WTC11 (cell line): ENCODE results near the gene SAMSN1.

Experiments
- ATF1 ChIP-seq: sonication (generic); formaldehyde crosslinking; IDR thresholded peaks from 2 replicates; pipeline ENCODE4 v1.8.1; 2023; ENCODE audit warnings: mild to moderate bottlenecking, moderate library complexity, missing genetic modification reagents
- CREB1 ChIP-seq: sonication (generic); formaldehyde crosslinking; IDR thresholded peaks from 2 replicates; pipeline ENCODE4 v1.8.0; 2023; ENCODE audit warnings: mild to moderate bottlenecking, missing genetic modification reagents
- SP1 ChIP-seq: sonication (generic); formaldehyde crosslinking; conservative IDR thresholded peaks from 2 replicates; pipeline ENCODE4 v1.8.1; 2022; ENCODE audit warnings: missing genetic modification reagents
- ZBTB21 ChIP-seq: sonication (generic); formaldehyde crosslinking; IDR thresholded peaks from 2 replicates; pipeline ENCODE4 v1.8.1; 2023; ENCODE audit warnings: mild to moderate bottlenecking, missing genetic modification reagents, borderline replicate concordance
- ZNF317 ChIP-seq: sonication (generic); formaldehyde crosslinking; IDR thresholded peaks from 2 replicates; pipeline ENCODE4 v1.8.1; 2023; ENCODE audit warnings: low read depth, mild to moderate bottlenecking, moderate library complexity, missing genetic modification reagents, borderline replicate concordance
- TF ChIP-seq, protein P1 (sequence below): fragments of 200-600 bp; IDR thresholded peaks from 2 replicates; pipeline ENCODE4 v1.8.0; 2022; ENCODE audit warnings: antibody characterized with exemption
- TF ChIP-seq, protein P2 (sequence below): sonication (generic); formaldehyde crosslinking; IDR thresholded peaks from 2 replicates; pipeline ENCODE4 v1.8.0; 2023; ENCODE audit warnings: missing genetic modification reagents, mild to moderate bottlenecking, borderline replicate concordance
- TF ChIP-seq, protein P3 (sequence below): sonication (generic); formaldehyde crosslinking; IDR thresholded peaks from 2 replicates; pipeline ENCODE4 v1.8.1; 2023; ENCODE audit warnings: mild to moderate bottlenecking, missing genetic modification reagents
- TF ChIP-seq, protein P4 (sequence below): sonication (generic); formaldehyde crosslinking; conservative IDR thresholded peaks from 2 replicates; pipeline ENCODE4 v1.8.1; 2023; ENCODE audit warnings: mild to moderate bottlenecking, low read depth, missing genetic modification reagents, moderate library complexity
- TF ChIP-seq, protein P5 (sequence below): sonication (generic); formaldehyde crosslinking; IDR thresholded peaks from 2 replicates; pipeline ENCODE4 v1.8.1; 2023; ENCODE audit warnings: mild to moderate bottlenecking, moderate library complexity, missing genetic modification reagents
- TF ChIP-seq, protein P6 (sequence below): sonication (generic); formaldehyde crosslinking; IDR thresholded peaks from 2 replicates; pipeline ENCODE4 v1.8.0; 2022; ENCODE audit warnings: mild to moderate bottlenecking, missing genetic modification reagents
- TF ChIP-seq, protein P7 (sequence below): fragments of 250-450 bp; sonication (Bioruptor Pico); IDR thresholded peaks from 2 replicates; pipeline ENCODE4 v2.1.2; 2022; ENCODE audit warnings: mild to moderate bottlenecking, moderate library complexity

DNA sequence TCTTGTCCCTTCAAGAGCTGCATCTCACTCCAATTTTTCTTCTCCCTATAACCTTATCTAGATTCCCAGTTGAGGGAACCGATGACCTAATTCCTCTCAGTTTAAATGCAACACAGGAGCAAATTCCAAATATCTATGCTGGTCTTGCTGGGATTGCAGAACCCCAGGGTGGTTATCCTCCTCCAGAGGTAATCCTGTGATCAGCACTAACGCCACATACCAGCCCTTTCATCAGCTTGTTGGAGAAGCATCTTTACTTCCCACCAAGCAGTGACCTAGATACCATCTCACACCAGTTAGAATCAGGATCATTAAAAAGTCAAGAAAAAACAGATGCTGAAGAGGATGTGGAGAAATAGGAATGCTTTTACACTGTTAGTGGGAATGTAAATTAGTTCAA lies 52.4 kb downstream of the SAMSN1 start:
- TF ChIP-seq ZNF317 (CRISPR knock-in tag) = no peak
- TF ChIP-seq, protein P1, sequence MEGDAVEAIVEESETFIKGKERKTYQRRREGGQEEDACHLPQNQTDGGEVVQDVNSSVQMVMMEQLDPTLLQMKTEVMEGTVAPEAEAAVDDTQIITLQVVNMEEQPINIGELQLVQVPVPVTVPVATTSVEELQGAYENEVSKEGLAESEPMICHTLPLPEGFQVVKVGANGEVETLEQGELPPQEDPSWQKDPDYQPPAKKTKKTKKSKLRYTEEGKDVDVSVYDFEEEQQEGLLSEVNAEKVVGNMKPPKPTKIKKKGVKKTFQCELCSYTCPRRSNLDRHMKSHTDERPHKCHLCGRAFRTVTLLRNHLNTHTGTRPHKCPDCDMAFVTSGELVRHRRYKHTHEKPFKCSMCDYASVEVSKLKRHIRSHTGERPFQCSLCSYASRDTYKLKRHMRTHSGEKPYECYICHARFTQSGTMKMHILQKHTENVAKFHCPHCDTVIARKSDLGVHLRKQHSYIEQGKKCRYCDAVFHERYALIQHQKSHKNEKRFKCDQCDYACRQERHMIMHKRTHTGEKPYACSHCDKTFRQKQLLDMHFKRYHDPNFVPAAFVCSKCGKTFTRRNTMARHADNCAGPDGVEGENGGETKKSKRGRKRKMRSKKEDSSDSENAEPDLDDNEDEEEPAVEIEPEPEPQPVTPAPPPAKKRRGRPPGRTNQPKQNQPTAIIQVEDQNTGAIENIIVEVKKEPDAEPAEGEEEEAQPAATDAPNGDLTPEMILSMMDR = no peak
- TF ChIP-seq, protein P2, sequence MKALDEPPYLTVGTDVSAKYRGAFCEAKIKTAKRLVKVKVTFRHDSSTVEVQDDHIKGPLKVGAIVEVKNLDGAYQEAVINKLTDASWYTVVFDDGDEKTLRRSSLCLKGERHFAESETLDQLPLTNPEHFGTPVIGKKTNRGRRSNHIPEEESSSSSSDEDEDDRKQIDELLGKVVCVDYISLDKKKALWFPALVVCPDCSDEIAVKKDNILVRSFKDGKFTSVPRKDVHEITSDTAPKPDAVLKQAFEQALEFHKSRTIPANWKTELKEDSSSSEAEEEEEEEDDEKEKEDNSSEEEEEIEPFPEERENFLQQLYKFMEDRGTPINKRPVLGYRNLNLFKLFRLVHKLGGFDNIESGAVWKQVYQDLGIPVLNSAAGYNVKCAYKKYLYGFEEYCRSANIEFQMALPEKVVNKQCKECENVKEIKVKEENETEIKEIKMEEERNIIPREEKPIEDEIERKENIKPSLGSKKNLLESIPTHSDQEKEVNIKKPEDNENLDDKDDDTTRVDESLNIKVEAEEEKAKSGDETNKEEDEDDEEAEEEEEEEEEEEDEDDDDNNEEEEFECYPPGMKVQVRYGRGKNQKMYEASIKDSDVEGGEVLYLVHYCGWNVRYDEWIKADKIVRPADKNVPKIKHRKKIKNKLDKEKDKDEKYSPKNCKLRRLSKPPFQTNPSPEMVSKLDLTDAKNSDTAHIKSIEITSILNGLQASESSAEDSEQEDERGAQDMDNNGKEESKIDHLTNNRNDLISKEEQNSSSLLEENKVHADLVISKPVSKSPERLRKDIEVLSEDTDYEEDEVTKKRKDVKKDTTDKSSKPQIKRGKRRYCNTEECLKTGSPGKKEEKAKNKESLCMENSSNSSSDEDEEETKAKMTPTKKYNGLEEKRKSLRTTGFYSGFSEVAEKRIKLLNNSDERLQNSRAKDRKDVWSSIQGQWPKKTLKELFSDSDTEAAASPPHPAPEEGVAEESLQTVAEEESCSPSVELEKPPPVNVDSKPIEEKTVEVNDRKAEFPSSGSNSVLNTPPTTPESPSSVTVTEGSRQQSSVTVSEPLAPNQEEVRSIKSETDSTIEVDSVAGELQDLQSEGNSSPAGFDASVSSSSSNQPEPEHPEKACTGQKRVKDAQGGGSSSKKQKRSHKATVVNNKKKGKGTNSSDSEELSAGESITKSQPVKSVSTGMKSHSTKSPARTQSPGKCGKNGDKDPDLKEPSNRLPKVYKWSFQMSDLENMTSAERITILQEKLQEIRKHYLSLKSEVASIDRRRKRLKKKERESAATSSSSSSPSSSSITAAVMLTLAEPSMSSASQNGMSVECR (CRISPR knock-in tag) = no peak
- no peak for TF ChIP-seq SP1
- no peak for TF ChIP-seq ATF1 (CRISPR knock-in tag)
- TF ChIP-seq ZBTB21 (CRISPR knock-in tag) = no peak
- no peak for TF ChIP-seq CREB1 (CRISPR knock-in tag)
- TF ChIP-seq, protein P3, sequence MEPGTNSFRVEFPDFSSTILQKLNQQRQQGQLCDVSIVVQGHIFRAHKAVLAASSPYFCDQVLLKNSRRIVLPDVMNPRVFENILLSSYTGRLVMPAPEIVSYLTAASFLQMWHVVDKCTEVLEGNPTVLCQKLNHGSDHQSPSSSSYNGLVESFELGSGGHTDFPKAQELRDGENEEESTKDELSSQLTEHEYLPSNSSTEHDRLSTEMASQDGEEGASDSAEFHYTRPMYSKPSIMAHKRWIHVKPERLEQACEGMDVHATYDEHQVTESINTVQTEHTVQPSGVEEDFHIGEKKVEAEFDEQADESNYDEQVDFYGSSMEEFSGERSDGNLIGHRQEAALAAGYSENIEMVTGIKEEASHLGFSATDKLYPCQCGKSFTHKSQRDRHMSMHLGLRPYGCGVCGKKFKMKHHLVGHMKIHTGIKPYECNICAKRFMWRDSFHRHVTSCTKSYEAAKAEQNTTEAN (CRISPR knock-in tag) = no peak
- TF ChIP-seq, protein P4, sequence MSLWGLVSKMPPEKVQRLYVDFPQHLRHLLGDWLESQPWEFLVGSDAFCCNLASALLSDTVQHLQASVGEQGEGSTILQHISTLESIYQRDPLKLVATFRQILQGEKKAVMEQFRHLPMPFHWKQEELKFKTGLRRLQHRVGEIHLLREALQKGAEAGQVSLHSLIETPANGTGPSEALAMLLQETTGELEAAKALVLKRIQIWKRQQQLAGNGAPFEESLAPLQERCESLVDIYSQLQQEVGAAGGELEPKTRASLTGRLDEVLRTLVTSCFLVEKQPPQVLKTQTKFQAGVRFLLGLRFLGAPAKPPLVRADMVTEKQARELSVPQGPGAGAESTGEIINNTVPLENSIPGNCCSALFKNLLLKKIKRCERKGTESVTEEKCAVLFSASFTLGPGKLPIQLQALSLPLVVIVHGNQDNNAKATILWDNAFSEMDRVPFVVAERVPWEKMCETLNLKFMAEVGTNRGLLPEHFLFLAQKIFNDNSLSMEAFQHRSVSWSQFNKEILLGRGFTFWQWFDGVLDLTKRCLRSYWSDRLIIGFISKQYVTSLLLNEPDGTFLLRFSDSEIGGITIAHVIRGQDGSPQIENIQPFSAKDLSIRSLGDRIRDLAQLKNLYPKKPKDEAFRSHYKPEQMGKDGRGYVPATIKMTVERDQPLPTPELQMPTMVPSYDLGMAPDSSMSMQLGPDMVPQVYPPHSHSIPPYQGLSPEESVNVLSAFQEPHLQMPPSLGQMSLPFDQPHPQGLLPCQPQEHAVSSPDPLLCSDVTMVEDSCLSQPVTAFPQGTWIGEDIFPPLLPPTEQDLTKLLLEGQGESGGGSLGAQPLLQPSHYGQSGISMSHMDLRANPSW (CRISPR knock-in tag) = no peak
- TF ChIP-seq, protein P5, sequence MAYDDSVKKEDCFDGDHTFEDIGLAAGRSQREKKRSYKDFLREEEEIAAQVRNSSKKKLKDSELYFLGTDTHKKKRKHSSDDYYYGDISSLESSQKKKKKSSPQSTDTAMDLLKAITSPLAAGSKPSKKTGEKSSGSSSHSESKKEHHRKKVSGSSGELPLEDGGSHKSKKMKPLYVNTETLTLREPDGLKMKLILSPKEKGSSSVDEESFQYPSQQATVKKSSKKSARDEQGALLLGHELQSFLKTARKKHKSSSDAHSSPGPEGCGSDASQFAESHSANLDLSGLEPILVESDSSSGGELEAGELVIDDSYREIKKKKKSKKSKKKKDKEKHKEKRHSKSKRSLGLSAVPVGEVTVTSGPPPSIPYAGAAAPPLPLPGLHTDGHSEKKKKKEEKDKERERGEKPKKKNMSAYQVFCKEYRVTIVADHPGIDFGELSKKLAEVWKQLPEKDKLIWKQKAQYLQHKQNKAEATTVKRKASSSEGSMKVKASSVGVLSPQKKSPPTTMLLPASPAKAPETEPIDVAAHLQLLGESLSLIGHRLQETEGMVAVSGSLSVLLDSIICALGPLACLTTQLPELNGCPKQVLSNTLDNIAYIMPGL = no peak
- TF ChIP-seq, protein P6, sequence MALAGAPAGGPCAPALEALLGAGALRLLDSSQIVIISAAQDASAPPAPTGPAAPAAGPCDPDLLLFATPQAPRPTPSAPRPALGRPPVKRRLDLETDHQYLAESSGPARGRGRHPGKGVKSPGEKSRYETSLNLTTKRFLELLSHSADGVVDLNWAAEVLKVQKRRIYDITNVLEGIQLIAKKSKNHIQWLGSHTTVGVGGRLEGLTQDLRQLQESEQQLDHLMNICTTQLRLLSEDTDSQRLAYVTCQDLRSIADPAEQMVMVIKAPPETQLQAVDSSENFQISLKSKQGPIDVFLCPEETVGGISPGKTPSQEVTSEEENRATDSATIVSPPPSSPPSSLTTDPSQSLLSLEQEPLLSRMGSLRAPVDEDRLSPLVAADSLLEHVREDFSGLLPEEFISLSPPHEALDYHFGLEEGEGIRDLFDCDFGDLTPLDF = no peak
- TF ChIP-seq, protein P7, sequence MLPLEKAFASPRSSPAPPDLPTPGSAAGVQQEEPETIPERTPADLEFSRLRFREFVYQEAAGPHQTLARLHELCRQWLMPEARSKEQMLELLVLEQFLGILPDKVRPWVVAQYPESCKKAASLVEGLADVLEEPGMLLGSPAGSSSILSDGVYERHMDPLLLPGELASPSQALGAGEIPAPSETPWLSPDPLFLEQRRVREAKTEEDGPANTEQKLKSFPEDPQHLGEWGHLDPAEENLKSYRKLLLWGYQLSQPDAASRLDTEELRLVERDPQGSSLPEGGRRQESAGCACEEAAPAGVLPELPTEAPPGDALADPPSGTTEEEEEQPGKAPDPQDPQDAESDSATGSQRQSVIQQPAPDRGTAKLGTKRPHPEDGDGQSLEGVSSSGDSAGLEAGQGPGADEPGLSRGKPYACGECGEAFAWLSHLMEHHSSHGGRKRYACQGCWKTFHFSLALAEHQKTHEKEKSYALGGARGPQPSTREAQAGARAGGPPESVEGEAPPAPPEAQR (CRISPR knock-in tag) = no peak
